Sigmoid colon (tissue), 7 donors: ENCODE measurements around the gene AFF2. TPM values are rescaled to one million over a fixed set of nuclear protein-coding genes. Genes with fewer than 3 reads are reported as not detected.

Source experiments
- DNase-seq: peaks from one replicate; pipeline ENCODE4 v3.0.0-alpha.2; 2019
- H3K27ac ChIP-seq, 4 donors: fragments of 200-600 bp; sonication (generic); one replicate each; pipeline ENCODE4 v1.5.1; 2016 to 2019; ENCODE audit warnings: mild to moderate bottlenecking in 1 of 4
- H3K27me3 ChIP-seq, 3 donors: fragments of 200-600 bp; sonication (generic); one replicate each; pipeline ENCODE4 v1.5.1; 2019; ENCODE audit warnings: mild to moderate bottlenecking in 1 of 3
- H3K36me3 ChIP-seq, 4 donors: fragments of 200-600 bp; sonication (generic); one replicate each; pipeline ENCODE4 v1.5.1; 2016 to 2019
- H3K4me1 ChIP-seq, 4 donors: fragments of 200-600 bp; sonication (generic); one replicate each; pipeline ENCODE4 v1.5.1; 2017 to 2019
- H3K4me3 ChIP-seq, 4 donors: fragments of 200-600 bp; sonication (generic); one replicate each; pipeline ENCODE4 v1.5.1; 2017 to 2019; ENCODE audit warnings: mild to moderate bottlenecking in 2 of 4, moderate library complexity in 1 of 4
- H3K9me3 ChIP-seq, 4 donors: fragments of 200-600 bp in 3 of 4; sonication (generic) in 3 of 4; one replicate each; pipeline versions ENCODE4 v1.5.1 to v1.6.1; 2013 to 2019
- CTCF ChIP-seq, 4 experiments: fragments of 450-650 bp in 3 of 4; fragments of 200-600 bp in 1 of 4; IDR thresholded peaks; one replicate each; pipeline ENCODE4 v1.5.1; 2016 to 2019; ENCODE audit warnings: antibody characterized with exemption in 4 of 4, mild to moderate bottlenecking in 3 of 4, moderate library complexity in 2 of 4
- EP300 ChIP-seq, 4 donors: sonication (generic); formaldehyde crosslinking; IDR thresholded peaks; one replicate each; pipeline ENCODE4 v1.6.1; 2017; ENCODE audit warnings: antibody characterized with exemption in 4 of 4
- POLR2A ChIP-seq, 2 donors: fragments of 450-650 bp; IDR thresholded peaks; one replicate each; pipeline ENCODE4 v1.6.1; 2016; ENCODE audit warnings: antibody characterized with exemption in 2 of 2, mild to moderate bottlenecking in 2 of 2, moderate library complexity in 2 of 2
- POLR2AphosphoS5 ChIP-seq, 4 donors: sonication (generic); formaldehyde crosslinking; IDR thresholded peaks; one replicate each; pipeline ENCODE4 v1.6.1; 2017; ENCODE audit warnings: antibody characterized with exemption in 4 of 4
- WGBS, 2 donors: extraction: QIAGEN DNeasy Blood & Tissue Kit; methylation state at CpG; one replicate each; pipeline ENCODE4 v1.1.7; 2013; 5-methylcytosine and 5-hydroxymethylcytosine counted together
- intact Hi-C: fragments of 100-400 bp; cut with DNase I; formaldehyde crosslinking; loops from one replicate; pipeline ENCODE4 v1.15.1; 2023
- polyA plus RNA-seq, 3 donors: library from polyadenylated mRNA; stranded (reverse); fragments of 200-250 nt; gene quantifications; one replicate each; pipeline ENCODE4 v1.2.3, GENCODE V29; 2013
- total RNA-seq, 4 donors: library from RNA; depleted of rRNA; stranded (reverse); fragments of >200 nt; gene quantifications; one replicate each; pipeline ENCODE4 v1.1.0, GENCODE V29; 2016
- donor health status: healthy with polysubstance abuse.
- donor health status: Bipolar disorder and iron deficiency.
- donor health status: healthy.

AFF2 gene
- total and polyA plus RNA-seq, 7 donors: 0.27 to 1.7 (median 1.1) TPM; not detected in 2

GRCh38 chrX:149021159-149021558, 520.7 kb downstream of the AFF2 start:
- no peak overlapping the region for H3K27ac ChIP-seq
- no peak for DNase-seq
- H3K4me3 ChIP-seq: no peak overlapping the region
- WGBS, 2 donors: 78 to 80% methylated on average over 2 of the region's 2 CpGs
- no peaks in the 10 kb centered on the region for H3K27me3 ChIP-seq
- TF ChIP-seq CTCF (IDR thresholded peaks at IDR 0.05) (no peak), EP300 (IDR thresholded peaks at IDR 0.05) (no peak), POLR2AphosphoS5 (IDR thresholded peaks at IDR 0.05) (no peak), POLR2A (IDR thresholded peaks at IDR 0.05) (no peak)
- no peaks in the 10 kb centered on the region for H3K36me3 ChIP-seq
- H3K9me3 ChIP-seq: peaks cover 0 to 4% (median 0%) of the 10 kb centered on the region in 4 donors
- intact Hi-C loops: no loop called here
- H3K4me1 ChIP-seq: no peaks in the 10 kb centered on the region

- no peaks in the 10 kb centered on the region for H3K27me3 ChIP-seq
- no peak for TF ChIP-seq EP300 (IDR thresholded peaks at IDR 0.05)
- TF ChIP-seq POLR2A (IDR thresholded peaks at IDR 0.05): no peak
- no peak for TF ChIP-seq CTCF (IDR thresholded peaks at IDR 0.05)
- no peak for TF ChIP-seq POLR2AphosphoS5 (IDR thresholded peaks at IDR 0.05)
- 80 to 81% methylated on average over 2 of the region's 2 CpGs for WGBS, 2 donors
- H3K9me3 ChIP-seq: peaks cover 0 to 4% (median 0%) of the 10 kb centered on the region in 4 donors
- no peaks in the 10 kb centered on the region for H3K36me3 ChIP-seq
- intact Hi-C loops: no loop called here
- H3K4me3 ChIP-seq: no peak overlapping the region
- DNase-seq: no peak
- H3K27ac ChIP-seq: no peak overlapping the region
- no peaks in the 10 kb centered on the region for H3K4me1 ChIP-seq
Measured at GRCh38 chrX:149022485-149022884, 522.1 kb downstream of the AFF2 start.

- intact Hi-C loops: no loop called here
- H3K36me3 ChIP-seq: no peaks in the 10 kb centered on the region
- DNase-seq: no peak
- no peaks in the 10 kb centered on the region for H3K9me3 ChIP-seq
- H3K4me3 ChIP-seq: no peak overlapping the region
- no peaks in the 10 kb centered on the region for H3K4me1 ChIP-seq
- H3K27ac ChIP-seq: no peak overlapping the region
- TF ChIP-seq CTCF (IDR thresholded peaks at IDR 0.05): no peak
- TF ChIP-seq POLR2A (IDR thresholded peaks at IDR 0.05): no peak
- TF ChIP-seq POLR2AphosphoS5 (IDR thresholded peaks at IDR 0.05): no peak
- no peak for TF ChIP-seq EP300 (IDR thresholded peaks at IDR 0.05)
- 56 to 85% methylated on average over 2 of the region's 2 CpGs for WGBS, 2 donors
- no peaks in the 10 kb centered on the region for H3K27me3 ChIP-seq
Measured at GRCh38 chrX:149032449-149032848, 532.0 kb downstream of the AFF2 start.

GRCh38 chrX:149036086-149036485, 535.7 kb downstream of the AFF2 start:
- Histone ChIP-seq H3K27me3 (no peaks in the 10 kb centered on the region), H3K36me3 (no peaks in the 10 kb centered on the region), H3K9me3 (no peaks in the 10 kb centered on the region), H3K4me1 (no peaks in the 10 kb centered on the region), H3K27ac (no peak overlapping the region), H3K4me3 (no peak overlapping the region)
- intact Hi-C loops: no loop called here
- WGBS, 2 donors: 73 to 74% methylated on average over 1 of the region's 1 CpG
- TF ChIP-seq POLR2A (IDR thresholded peaks at IDR 0.05) (no peak), CTCF (IDR thresholded peaks at IDR 0.05) (no peak), POLR2AphosphoS5 (IDR thresholded peaks at IDR 0.05) (no peak), EP300 (IDR thresholded peaks at IDR 0.05) (no peak)
- DNase-seq: no peak

- 80 to 89% methylated on average over 3 of the region's 3 CpGs for WGBS, 2 donors
- Histone ChIP-seq H3K27ac (no peak overlapping the region), H3K4me3 (no peak overlapping the region), H3K36me3 (no peaks in the 10 kb centered on the region), H3K9me3 (no peaks in the 10 kb centered on the region), H3K4me1 (no peaks in the 10 kb centered on the region), H3K27me3 (no peaks in the 10 kb centered on the region)
- TF ChIP-seq EP300 (IDR thresholded peaks at IDR 0.05) (no peak), CTCF (IDR thresholded peaks at IDR 0.05) (no peak), POLR2A (IDR thresholded peaks at IDR 0.05) (no peak), POLR2AphosphoS5 (IDR thresholded peaks at IDR 0.05) (no peak)
- DNase-seq: no peak
- intact Hi-C loops: no loop called here
Measured at GRCh38 chrX:149037281-149037870, 537.0 kb downstream of the AFF2 start.
